HL-60/S4 treated with retinoic acid at 250 ng/mL for 4 days and 3 days (cell line): Measurements from ENCODE around the gene ARID1A.
"Not testable (repeated sequence)": the region's sequence is repeated elsewhere in the genome, so short reads cannot be mapped to it uniquely, and the experiment has no call there.

Source experiments
- in situ Hi-C: fragments of 300-500 bp; cut with MboI; formaldehyde crosslinking; loops from 2 replicates; pipeline ENCODE4 v1.7.0; 2022; ENCODE audit warnings: low sequenced_read_pairs

The ARID1A gene

GRCh38 chr1:26697978-26698849, 2.4 kb downstream of the ARID1A start:
- in situ Hi-C loops: no loop called here

- in situ Hi-C loops: no loop called here
Observed at GRCh38 chr1:26700711-26701110, 4.9 kb downstream of the ARID1A start.

- in situ Hi-C loops: no loop called here
Observed at GRCh38 chr1:26701266-26701994, 5.6 kb downstream of the ARID1A start.

GRCh38 chr1:26701995-26702679, 6.3 kb downstream of the ARID1A start:
- in situ Hi-C loops: no loop called here

- in situ Hi-C loops: no loop called here
Observed at GRCh38 chr1:26702680-26703038, 6.8 kb downstream of the ARID1A start.

- in situ Hi-C loops: no loop called here
Observed at GRCh38 chr1:26703478-26703877, 7.7 kb downstream of the ARID1A start.

- in situ Hi-C loops: no loop called here
Observed at GRCh38 chr1:26704629-26705028, 8.8 kb downstream of the ARID1A start.

- in situ Hi-C loops: not testable (repeated sequence)
Observed at GRCh38 chr1:26705227-26705626, 9.4 kb downstream of the ARID1A start.

- in situ Hi-C loops: no loop called here
Observed at GRCh38 chr1:26705788-26706311, 10.0 kb downstream of the ARID1A start.

- in situ Hi-C loops: no loop called here
Observed at GRCh38 chr1:26706315-26706714, 10.5 kb downstream of the ARID1A start.

- in situ Hi-C loops: no loop called here
Observed at GRCh38 chr1:26710811-26711210, 15.0 kb downstream of the ARID1A start.

GRCh38 chr1:26711777-26712176, 16.0 kb downstream of the ARID1A start:
- in situ Hi-C loops: no loop called here

GRCh38 chr1:26717017-26717491, 21.2 kb downstream of the ARID1A start:
- in situ Hi-C loops: no loop called here

- in situ Hi-C loops: no loop called here
Observed at GRCh38 chr1:26719205-26719604, 23.4 kb downstream of the ARID1A start.

- in situ Hi-C loops: no loop called here
Observed at GRCh38 chr1:26721669-26722355, 26.0 kb downstream of the ARID1A start.

GRCh38 chr1:26723013-26723991, 27.5 kb downstream of the ARID1A start:
- in situ Hi-C loops: no loop called here

- in situ Hi-C loops: no loop called here
Observed at GRCh38 chr1:26724118-26724517, 28.3 kb downstream of the ARID1A start.

GRCh38 chr1:26724926-26725325, 29.1 kb downstream of the ARID1A start:
- in situ Hi-C loops: no loop called here

- in situ Hi-C loops: not testable (repeated sequence)
Observed at GRCh38 chr1:26725904-26726303, 30.1 kb downstream of the ARID1A start.
